ENCODE results near the gene KIAA1328. TPM values are rescaled to one million over a fixed set of nuclear protein-coding genes. Genes with fewer than 3 reads are reported as not detected.

The KIAA1328 gene
- total and polyA plus RNA-seq, 8 donors: 8.4 to 27.6 (median 22.9) TPM

DNA sequence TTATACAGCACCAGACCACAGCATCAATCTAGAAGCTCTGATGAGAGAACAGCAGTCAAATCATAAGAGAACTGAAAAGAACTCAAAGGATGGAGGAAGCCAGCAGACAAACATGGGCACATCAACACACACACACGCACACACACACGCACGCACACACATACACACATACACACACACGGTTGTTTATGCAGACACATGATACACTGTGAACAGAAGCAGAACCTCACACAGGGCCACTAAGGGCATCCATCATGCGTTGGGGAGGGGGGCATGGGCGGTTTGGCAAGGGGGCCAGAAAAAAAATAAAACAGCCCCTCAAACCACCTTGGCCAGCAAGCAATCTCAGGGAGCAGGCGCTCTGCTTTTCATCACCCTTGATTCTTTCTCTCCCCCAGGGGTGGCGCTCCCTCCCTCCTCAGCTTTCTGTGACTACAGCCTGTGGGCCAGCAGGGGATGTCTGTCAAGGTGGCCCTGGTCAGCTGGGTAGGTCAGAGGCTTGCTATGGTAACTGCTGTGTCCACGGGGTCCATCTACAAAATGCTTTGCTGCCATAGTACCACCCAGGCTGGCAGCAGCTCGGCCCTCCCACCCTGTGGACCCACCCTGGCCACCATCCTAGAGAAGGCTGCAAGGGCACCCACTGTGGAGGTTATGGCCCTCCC is 418.7 kb downstream of the KIAA1328 start:
- Histone ChIP-seq H3K9me3 (no peaks in the 10 kb centered on the region), H3K4me1 (no peaks in the 10 kb centered on the region), H3K4me3 (no peak overlapping the region), H3K27me3 (peaks cover 10 to 62% of the 10 kb centered on the region in 2 donors), H3K27ac (no peak overlapping the region), H3K36me3 (no peaks in the 10 kb centered on the region)
- intact Hi-C loops (cut with DNase I): no loop called here
- TF ChIP-seq, protein P1, sequence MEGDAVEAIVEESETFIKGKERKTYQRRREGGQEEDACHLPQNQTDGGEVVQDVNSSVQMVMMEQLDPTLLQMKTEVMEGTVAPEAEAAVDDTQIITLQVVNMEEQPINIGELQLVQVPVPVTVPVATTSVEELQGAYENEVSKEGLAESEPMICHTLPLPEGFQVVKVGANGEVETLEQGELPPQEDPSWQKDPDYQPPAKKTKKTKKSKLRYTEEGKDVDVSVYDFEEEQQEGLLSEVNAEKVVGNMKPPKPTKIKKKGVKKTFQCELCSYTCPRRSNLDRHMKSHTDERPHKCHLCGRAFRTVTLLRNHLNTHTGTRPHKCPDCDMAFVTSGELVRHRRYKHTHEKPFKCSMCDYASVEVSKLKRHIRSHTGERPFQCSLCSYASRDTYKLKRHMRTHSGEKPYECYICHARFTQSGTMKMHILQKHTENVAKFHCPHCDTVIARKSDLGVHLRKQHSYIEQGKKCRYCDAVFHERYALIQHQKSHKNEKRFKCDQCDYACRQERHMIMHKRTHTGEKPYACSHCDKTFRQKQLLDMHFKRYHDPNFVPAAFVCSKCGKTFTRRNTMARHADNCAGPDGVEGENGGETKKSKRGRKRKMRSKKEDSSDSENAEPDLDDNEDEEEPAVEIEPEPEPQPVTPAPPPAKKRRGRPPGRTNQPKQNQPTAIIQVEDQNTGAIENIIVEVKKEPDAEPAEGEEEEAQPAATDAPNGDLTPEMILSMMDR (IDR thresholded peaks at IDR 0.05): no peak
- DNase-seq (no peak), ATAC-seq (no peak)

DNA sequence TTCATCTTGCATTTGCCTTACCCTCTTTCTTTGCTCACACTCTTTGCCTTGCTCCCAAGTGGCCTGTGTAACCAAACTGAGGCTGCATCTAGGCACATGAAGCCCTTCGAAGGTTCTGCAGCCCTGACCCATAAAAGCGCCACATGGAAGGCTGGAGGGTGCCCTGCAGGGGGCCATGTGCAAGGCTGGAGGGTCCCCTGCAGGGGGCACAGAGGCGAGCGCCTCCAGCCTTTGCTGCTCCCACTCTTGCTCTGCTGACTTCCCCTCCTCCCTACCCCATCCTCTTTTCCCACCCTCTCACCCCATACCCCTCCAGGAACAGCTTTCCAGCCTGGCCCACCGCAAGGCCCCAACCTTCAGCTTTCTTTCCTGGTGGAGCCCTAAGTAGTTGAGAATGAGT is 419.4 kb downstream of the KIAA1328 start:
- peaks cover 0 to under 1% of the 10 kb centered on the region in 2 donors for H3K4me1 ChIP-seq
- no peak overlapping the region for H3K4me3 ChIP-seq
- H3K27me3 ChIP-seq: peaks cover 14 to 62% of the 10 kb centered on the region in 2 donors
- no peaks in the 10 kb centered on the region for H3K9me3 ChIP-seq
- intact Hi-C loops (cut with DNase I): no loop called here
- no peak for ATAC-seq
- DNase-seq: no peak
- TF ChIP-seq, protein P1 (IDR thresholded peaks at IDR 0.05): no peak
- no peak overlapping the region for H3K27ac ChIP-seq
- H3K36me3 ChIP-seq: no peaks in the 10 kb centered on the region

DNA sequence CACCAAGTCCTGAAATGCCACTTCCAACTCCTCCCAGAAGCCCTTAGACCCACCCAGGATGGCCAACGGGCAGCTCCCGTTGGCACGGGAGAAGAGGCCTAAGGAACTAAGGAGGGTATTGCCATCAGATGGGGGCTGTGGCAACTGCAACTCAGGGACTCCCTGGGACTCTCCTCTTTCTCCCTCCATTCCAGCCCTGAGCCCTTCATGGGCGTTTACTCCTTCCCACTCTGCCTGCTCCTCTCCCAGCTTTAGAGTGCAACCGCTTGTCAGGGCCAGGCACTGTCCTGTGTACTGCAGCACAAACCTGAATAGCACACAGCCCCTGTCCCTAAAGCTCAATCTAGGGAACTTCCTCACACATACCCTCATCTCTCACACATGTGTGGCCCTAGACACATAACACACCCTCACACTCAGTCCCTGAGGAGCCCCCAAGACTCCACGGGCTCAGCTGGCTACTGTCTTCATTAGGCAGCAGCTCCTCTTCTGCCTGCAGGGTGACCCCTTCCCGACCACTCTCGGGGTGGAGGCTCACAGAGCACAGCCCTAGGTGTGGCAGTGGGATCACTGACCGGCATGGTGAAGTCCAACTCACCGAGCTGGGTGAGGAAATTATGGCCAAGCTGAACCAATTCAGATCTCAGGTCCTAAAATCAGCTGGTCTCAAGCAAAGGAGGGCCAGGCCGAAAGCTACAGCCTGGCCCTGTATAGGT is 420.4 kb downstream of the KIAA1328 start:
- intact Hi-C loops (cut with DNase I): no loop called here
- Histone ChIP-seq H3K36me3 (no peaks in the 10 kb centered on the region), H3K9me3 (no peaks in the 10 kb centered on the region), H3K4me1 (peaks cover 0 to 11% of the 10 kb centered on the region in 2 donors), H3K27ac (no peak overlapping the region), H3K27me3 (peaks cover 12 to 62% of the 10 kb centered on the region in 2 donors), H3K4me3 (no peak overlapping the region)
- TF ChIP-seq, protein P1 (IDR thresholded peaks at IDR 0.05): no peak
- ATAC-seq: no peak
- no peak for DNase-seq

DNA sequence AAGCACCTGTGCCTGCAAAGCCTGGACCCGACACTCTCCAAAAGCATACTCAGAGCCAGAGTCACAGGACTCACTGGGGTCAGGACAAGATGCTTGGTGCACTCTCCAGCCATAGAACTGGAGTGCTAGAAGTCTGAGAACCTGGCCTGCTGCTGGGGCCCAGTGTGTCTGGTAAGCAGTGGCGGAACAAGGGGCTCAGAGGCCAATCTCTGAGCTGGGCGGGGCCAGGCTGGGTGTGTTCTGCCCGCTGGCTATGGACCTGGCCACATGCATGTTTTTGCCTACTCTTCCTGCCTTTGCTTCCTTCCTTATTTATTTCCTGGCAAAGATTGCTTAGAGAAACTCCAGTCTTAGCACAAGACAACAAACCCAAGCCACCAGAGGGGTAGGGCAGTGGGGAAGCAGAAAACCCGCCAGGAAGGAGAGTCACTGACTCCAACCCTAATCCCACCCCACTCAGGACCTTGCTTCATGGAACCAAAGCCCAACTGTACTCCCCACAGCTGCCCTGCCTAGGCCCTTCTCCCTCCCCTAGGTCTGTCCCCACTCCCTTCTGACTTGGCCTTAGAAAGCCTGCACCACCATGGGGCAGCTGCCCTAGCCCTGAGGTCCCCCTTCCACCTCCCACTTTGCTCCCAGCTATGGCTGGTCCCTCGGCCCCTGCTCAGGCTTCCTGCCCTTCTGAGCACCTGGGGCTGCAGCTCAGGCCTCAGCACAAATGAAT is 421.1 kb downstream of the KIAA1328 start:
- no peaks in the 10 kb centered on the region for H3K9me3 ChIP-seq
- TF ChIP-seq, protein P1 (IDR thresholded peaks at IDR 0.05): no peak
- no peak for DNase-seq
- H3K4me3 ChIP-seq: no peak overlapping the region
- peaks cover 15 to 62% of the 10 kb centered on the region in 2 donors for H3K27me3 ChIP-seq
- H3K27ac ChIP-seq: no peak overlapping the region
- intact Hi-C loops (cut with DNase I): no loop called here
- ATAC-seq: no peak
- peaks cover 0 to 15% of the 10 kb centered on the region in 2 donors for H3K4me1 ChIP-seq
- H3K36me3 ChIP-seq: no peaks in the 10 kb centered on the region

DNA sequence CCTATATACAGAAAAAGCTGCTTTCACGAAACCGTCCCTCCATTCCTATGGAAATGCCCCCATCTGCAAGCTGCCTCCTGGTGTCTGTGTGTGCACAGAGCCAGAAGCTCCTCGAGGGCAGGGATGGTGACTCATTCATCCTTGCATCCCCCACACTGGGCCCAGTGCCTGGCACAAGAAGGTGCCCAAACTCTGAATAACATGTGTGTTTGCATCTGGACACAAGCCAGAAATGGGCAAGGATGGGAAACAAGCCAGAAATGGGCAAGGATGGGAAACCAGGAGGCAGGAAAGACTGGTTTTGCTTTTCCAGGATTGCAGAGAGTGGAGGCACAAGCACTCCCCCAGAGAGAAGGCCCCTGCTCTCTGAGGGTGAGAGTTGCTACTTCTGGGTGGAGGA is 422.8 kb downstream of the KIAA1328 start:
- Histone ChIP-seq H3K4me3 (no peak overlapping the region), H3K9me3 (no peaks in the 10 kb centered on the region), H3K36me3 (no peaks in the 10 kb centered on the region), H3K27me3 (peaks cover 15 to 72% of the 10 kb centered on the region in 2 donors), H3K27ac (no peak overlapping the region), H3K4me1 (peaks cover 0 to 15% of the 10 kb centered on the region in 2 donors)
- TF ChIP-seq, protein P1 (IDR thresholded peaks at IDR 0.05): no peak
- DNase-seq: no peak
- ATAC-seq: no peak
- intact Hi-C loops (cut with DNase I): no loop called here

Measured in left lung (tissue), 10 donors.